CD14-positive monocyte (primary cell): ENCODE results near the gene SLC25A21. TPM values are rescaled to one million over a fixed set of nuclear protein-coding genes. Genes with fewer than 3 reads are reported as not detected.
A peak's percentile ranks its signal among the peaks of the same experiment; 100 is the strongest.

Source experiments
- DNase-seq, 3 donors: peaks; one replicate each; pipeline ENCODE4 v3.0.0-alpha.2; 2011 to 2022
- H2AFZ ChIP-seq: 2 replicates; pipeline ENCODE4 v1.6.0; 2012; ENCODE audit warnings: mild to moderate bottlenecking, low read depth, low read length, inconsistent platforms; ENCODE audit not compliant: insufficient read depth, poor library complexity, severe bottlenecking
- H3K27ac ChIP-seq, 2 donors: 1 replicate in 1 of 2; 2 replicates in 1 of 2; pipeline ENCODE4 v1.5.1; 2012 to 2013; ENCODE audit warnings: low read length in 2 of 2, control low read depth in 1 of 2, inconsistent platforms in 1 of 2, low read depth in 1 of 2, mild to moderate bottlenecking in 1 of 2
- H3K27me3 ChIP-seq, 2 donors: one replicate each; pipeline versions ENCODE4 v1.6.0 to v1.6.1; 2011 to 2013; ENCODE audit warnings: low read length in 2 of 2; ENCODE audit not compliant: control insufficient read depth in 2 of 2, insufficient read depth in 2 of 2
- H3K36me3 ChIP-seq, 2 donors: replicated peaks in 1 of 2; 1 replicate in 1 of 2; 2 replicates in 1 of 2; pipeline versions ENCODE4 v1.5.1 to v1.6.1; 2012 to 2013; ENCODE audit warnings: low read length in 2 of 2, control low read depth in 1 of 2, inconsistent platforms in 1 of 2, mild to moderate bottlenecking in 1 of 2; ENCODE audit not compliant: insufficient read depth in 2 of 2, control insufficient read depth in 1 of 2
- H3K4me1 ChIP-seq, 2 donors: 1 replicate in 1 of 2; 2 replicates in 1 of 2; pipeline versions ENCODE4 v1.5.1 to v1.6.1; 2012 to 2013; ENCODE audit warnings: low read length in 2 of 2, control low read depth in 1 of 2, inconsistent platforms in 1 of 2, mild to moderate bottlenecking in 1 of 2, moderate library complexity in 1 of 2; ENCODE audit not compliant: insufficient read depth in 2 of 2, control insufficient read depth in 1 of 2
- H3K4me2 ChIP-seq: replicated peaks from 2 replicates; pipeline ENCODE3; 2012; ENCODE audit warnings: low read length, moderate library complexity, mild to moderate bottlenecking; ENCODE audit not compliant: poor library complexity, severe bottlenecking; ENCODE audit errors: extremely low read depth
- H3K4me3 ChIP-seq, 3 experiments: fragments of 200-600 bp in 1 of 3; sonication (generic) in 1 of 3; replicated peaks in 1 of 3; 1 replicate in 2 of 3; 2 replicates in 1 of 3; pipeline ENCODE4 v1.5.1; 2011 to 2013; ENCODE audit warnings: low read length in 3 of 3, mild to moderate bottlenecking in 3 of 3, control low read depth in 2 of 3, low read depth in 2 of 3, inconsistent platforms in 1 of 3, moderate library complexity in 1 of 3
- H3K79me2 ChIP-seq: 2 replicates; pipeline ENCODE4 v1.6.0; 2012; ENCODE audit warnings: mild to moderate bottlenecking, control low read depth, inconsistent platforms, low read length, moderate library complexity; ENCODE audit not compliant: insufficient read depth
- H3K9ac ChIP-seq: 2 replicates; pipeline ENCODE4 v1.6.0; 2017; ENCODE audit warnings: low read length, mild to moderate bottlenecking; ENCODE audit not compliant: insufficient read depth, poor library complexity, severe bottlenecking
- H3K9me3 ChIP-seq, 2 donors: replicated peaks in 1 of 2; 1 replicate in 1 of 2; 2 replicates in 1 of 2; pipeline versions ENCODE4 v1.5.1 to v1.6.1; 2012 to 2013; ENCODE audit warnings: low read length in 2 of 2, control low read depth in 1 of 2; ENCODE audit not compliant: control insufficient read depth in 1 of 2, insufficient read depth in 1 of 2
- H4K20me1 ChIP-seq: 2 replicates; pipeline ENCODE4 v1.6.0; 2012; ENCODE audit warnings: mild to moderate bottlenecking, low read length, control low read depth, moderate library complexity; ENCODE audit not compliant: insufficient read depth
- H3K27ac Mint-ChIP-seq, 7 donors: one replicate each; pipeline ENCODE4 v1.8.0; 2020; ENCODE audit warnings: mild to moderate bottlenecking in 7 of 7, mixed read lengths in 7 of 7, moderate library complexity in 6 of 7, inconsistent platforms in 2 of 7
- H3K27me3 Mint-ChIP-seq, 3 donors: one replicate each; pipeline ENCODE4 v1.8.0; 2021 to 2022; ENCODE audit warnings: low read depth in 3 of 3, mild to moderate bottlenecking in 3 of 3, mixed read lengths in 3 of 3, moderate library complexity in 3 of 3, inconsistent platforms in 1 of 3
- H3K36me3 Mint-ChIP-seq, 2 donors: one replicate each; pipeline ENCODE4 v1.8.0; 2020; ENCODE audit warnings: mixed read lengths in 2 of 2, inconsistent platforms in 1 of 2, mild to moderate bottlenecking in 1 of 2
- H3K4me1 Mint-ChIP-seq: one replicate; pipeline ENCODE4 v1.8.0; 2020; ENCODE audit warnings: mild to moderate bottlenecking, mixed read lengths
- H3K4me3 Mint-ChIP-seq, 2 donors: one replicate each; pipeline ENCODE4 v1.8.0; 2020; ENCODE audit warnings: mild to moderate bottlenecking in 2 of 2, mixed read lengths in 2 of 2, moderate library complexity in 1 of 2
- H3K9me3 Mint-ChIP-seq, 7 donors: one replicate each; pipeline ENCODE4 v1.8.0; 2020 to 2022; ENCODE audit warnings: mixed read lengths in 7 of 7, mild to moderate bottlenecking in 6 of 7, moderate library complexity in 6 of 7, inconsistent platforms in 2 of 7
- CTCF ChIP-seq: fragments of 200-600 bp; IDR thresholded peaks from one replicate; pipeline ENCODE4 v1.8.0; 2022; ENCODE audit warnings: antibody characterized with exemption, mild to moderate bottlenecking
- WGBS: methylation state at CpG from one replicate; pipeline ENCODE4 v1.1.5; 2013; ENCODE audit warnings: missing lambda C conversion rate; ENCODE audit not compliant: insufficient coverage; 5-methylcytosine and 5-hydroxymethylcytosine counted together
- intact Hi-C, 2 donors: fragments of 100-400 bp; cut with micrococcal nuclease; formaldehyde crosslinking; loops; one replicate each; pipeline versions ENCODE4 v1.15.0 to v1.15.1; 2023
- polyA plus RNA-seq, 3 donors: library from polyadenylated mRNA; depleted of rRNA in 1 of 3; unstranded in 2 of 3; stranded (reverse) in 1 of 3; fragments of 300-500 nt in 2 of 3; fragments of >200 nt in 1 of 3; fragmentation: Illumina TruSeq in 2 of 3; gene quantifications; 1 replicate in 2 of 3; 2 replicates in 1 of 3; pipeline ENCODE4 v1.2.3, GENCODE V29; 2012 to 2021

Gene SLC25A21
- polyA plus RNA-seq, 3 donors = not detected

DNA sequence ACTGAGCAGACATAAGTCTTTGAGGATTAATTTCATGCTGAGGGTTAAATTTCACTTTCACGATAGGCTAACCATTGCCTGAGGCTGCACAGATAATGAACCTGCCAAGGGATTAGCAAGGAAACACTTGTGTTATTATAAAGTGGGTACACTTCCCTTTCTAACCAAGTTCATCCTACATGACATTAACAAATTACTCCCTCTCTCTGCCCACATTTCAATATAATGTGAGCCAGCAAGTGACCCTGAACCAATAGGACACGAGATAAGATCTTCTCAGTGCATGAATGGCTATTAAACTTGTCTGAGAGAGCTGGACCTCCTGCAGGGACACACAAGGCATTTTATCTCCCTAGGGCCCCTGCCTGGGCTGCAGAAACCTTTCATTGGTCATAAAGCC is 337.3 kb downstream of the SLC25A21 start:
- no peaks in the 10 kb centered on the region for H4K20me1 ChIP-seq
- peaks cover 0 to 7% (median 4%) of the 10 kb centered on the region in 7 donors for H3K9me3 Mint-ChIP-seq
- H2AFZ ChIP-seq = no peak overlapping the region
- TF ChIP-seq CTCF = no peak
- H3K9ac ChIP-seq = no peak overlapping the region
- H3K4me2 ChIP-seq = no peak overlapping the region
- no peak for DNase-seq
- no peak overlapping the region for H3K4me3 Mint-ChIP-seq
- no peaks in the 10 kb centered on the region for H3K9me3 ChIP-seq
- no peaks in the 10 kb centered on the region for H3K79me2 ChIP-seq
- H3K4me1 Mint-ChIP-seq = no peaks in the 10 kb centered on the region
- no peak overlapping the region for H3K27ac Mint-ChIP-seq
- H3K27ac ChIP-seq = no peak overlapping the region
- H3K27me3 ChIP-seq = no peaks in the 10 kb centered on the region
- H3K36me3 ChIP-seq = no peaks in the 10 kb centered on the region
- no peaks in the 10 kb centered on the region for H3K4me1 ChIP-seq
- no peaks in the 10 kb centered on the region for H3K36me3 Mint-ChIP-seq
- intact Hi-C loops = no loop called here
- no CpG with 5 or more reads among the region's 2 CpGs for WGBS
- H3K4me3 ChIP-seq = no peak overlapping the region
- peaks cover 0 to 6% (median 3%) of the 10 kb centered on the region in 3 donors for H3K27me3 Mint-ChIP-seq

DNA sequence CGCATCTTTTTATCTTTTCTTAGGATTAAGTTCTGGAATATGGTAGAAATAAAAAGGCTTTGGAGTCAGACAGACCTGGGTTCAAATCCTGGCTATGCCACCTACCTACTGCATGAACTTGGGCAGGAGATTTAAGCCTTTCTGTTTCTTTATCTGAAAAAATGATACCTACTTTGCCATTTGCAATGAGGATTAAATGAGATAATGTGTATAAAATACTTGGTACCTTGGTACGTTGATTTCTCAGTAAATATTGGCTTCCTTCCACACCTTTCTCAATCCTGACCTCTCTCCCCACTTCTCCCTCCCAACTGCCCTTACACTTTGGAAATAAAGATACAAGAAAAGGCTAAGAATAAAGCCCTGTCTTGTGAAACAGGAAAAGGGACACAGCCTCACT is 338.1 kb downstream of the SLC25A21 start:
- peaks cover 0 to 6% (median 3%) of the 10 kb centered on the region in 3 donors for H3K27me3 Mint-ChIP-seq
- H4K20me1 ChIP-seq = no peaks in the 10 kb centered on the region
- no peaks in the 10 kb centered on the region for H3K27me3 ChIP-seq
- TF ChIP-seq CTCF = no peak
- H3K4me3 Mint-ChIP-seq = no peak overlapping the region
- H3K27ac ChIP-seq = no peak overlapping the region
- H3K36me3 ChIP-seq = no peaks in the 10 kb centered on the region
- intact Hi-C loops = no loop called here
- no peak overlapping the region for H3K9ac ChIP-seq
- H2AFZ ChIP-seq = no peak overlapping the region
- no peaks in the 10 kb centered on the region for H3K79me2 ChIP-seq
- peak overlapping the region in 1 of 7 donors; percentile 36 for H3K27ac Mint-ChIP-seq
- no peaks in the 10 kb centered on the region for H3K36me3 Mint-ChIP-seq
- H3K4me2 ChIP-seq = no peak overlapping the region
- H3K9me3 ChIP-seq = no peaks in the 10 kb centered on the region
- WGBS = 100% methylated on average over 1 of the region's 2 CpGs
- H3K9me3 Mint-ChIP-seq = peaks cover 0 to 7% (median 4%) of the 10 kb centered on the region in 7 donors
- DNase-seq = no peak
- H3K4me3 ChIP-seq = no peak overlapping the region
- no peaks in the 10 kb centered on the region for H3K4me1 ChIP-seq
- H3K4me1 Mint-ChIP-seq = no peaks in the 10 kb centered on the region
